HEK293T (cell line): ENCODE measurements around the gene BID.

Experiments
- BHLHE40 ChIP-seq: fragments of 450-650 bp; IDR thresholded peaks from 2 replicates; pipeline ENCODE4 v1.6.1; 2016; ENCODE audit warnings: mild to moderate bottlenecking, moderate library complexity, borderline replicate concordance
- CTBP1 ChIP-seq: fragments of 450-650 bp; IDR thresholded peaks from 2 replicates; pipeline ENCODE4 v1.6.1; 2016; ENCODE audit warnings: borderline replicate concordance
- ELF4 ChIP-seq: fragments of 450-650 bp; IDR thresholded peaks from 2 replicates; pipeline ENCODE4 v1.6.1; 2017; ENCODE audit warnings: antibody characterized with exemption
- FOXA1 ChIP-seq: fragments of 450-650 bp; IDR thresholded peaks from 2 replicates; pipeline ENCODE4 v1.6.1; 2016; ENCODE audit warnings: mild to moderate bottlenecking
- FOXK2 ChIP-seq: fragments of 450-650 bp; IDR thresholded peaks from 2 replicates; pipeline ENCODE4 v1.6.1; 2016; ENCODE audit warnings: mild to moderate bottlenecking
- FOXM1 ChIP-seq: fragments of 450-650 bp; IDR thresholded peaks from 2 replicates; pipeline ENCODE4 v1.6.1; 2017; ENCODE audit warnings: mild to moderate bottlenecking, borderline replicate concordance
- HDGF ChIP-seq: fragments of 450-650 bp; IDR thresholded peaks from 2 replicates; pipeline ENCODE4 v1.6.1; 2017; ENCODE audit warnings: antibody characterized with exemption, borderline replicate concordance
- SP1 ChIP-seq: fragments of 450-650 bp; IDR thresholded peaks from 2 replicates; pipeline ENCODE4 v1.6.1; 2017
- SUZ12 ChIP-seq: fragments of 450-650 bp; IDR thresholded peaks from 2 replicates; pipeline ENCODE4 v1.6.1; 2016; ENCODE audit warnings: mild to moderate bottlenecking
- TF ChIP-seq, protein P1 (sequence below): fragments of 450-650 bp; IDR thresholded peaks from 2 replicates; pipeline ENCODE4 v1.6.1; 2016

- TF ChIP-seq FOXM1 (no peak), FOXA1 (no peak), BHLHE40 (no peak), ELF4 (no peak), CTBP1 (no peak), SUZ12 (no peak), SP1 (no peak), FOXK2 (no peak), HDGF (no peak)
- TF ChIP-seq, protein P1, sequence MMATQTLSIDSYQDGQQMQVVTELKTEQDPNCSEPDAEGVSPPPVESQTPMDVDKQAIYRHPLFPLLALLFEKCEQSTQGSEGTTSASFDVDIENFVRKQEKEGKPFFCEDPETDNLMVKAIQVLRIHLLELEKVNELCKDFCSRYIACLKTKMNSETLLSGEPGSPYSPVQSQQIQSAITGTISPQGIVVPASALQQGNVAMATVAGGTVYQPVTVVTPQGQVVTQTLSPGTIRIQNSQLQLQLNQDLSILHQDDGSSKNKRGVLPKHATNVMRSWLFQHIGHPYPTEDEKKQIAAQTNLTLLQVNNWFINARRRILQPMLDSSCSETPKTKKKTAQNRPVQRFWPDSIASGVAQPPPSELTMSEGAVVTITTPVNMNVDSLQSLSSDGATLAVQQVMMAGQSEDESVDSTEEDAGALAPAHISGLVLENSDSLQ, result no peak
These were observed 4.6 kb downstream of the BID start for GRCh38 chr22:17769716-17770082.
